Astrocyte (in vitro differentiated cells and primary cell): ENCODE data around the gene TGFB2.

Experiments used
- CTCF ChIP-seq: IDR thresholded peaks from 2 replicates; pipeline ENCODE4 v1.5.1; 2011; ENCODE audit warnings: low read depth, mild to moderate bottlenecking, inconsistent platforms, low read length, moderate library complexity; ENCODE audit not compliant: insufficient read depth
- EZH2 ChIP-seq: IDR thresholded peaks from 2 replicates; pipeline ENCODE4 v1.6.1; 2012; ENCODE audit warnings: mild to moderate bottlenecking, low read length, inconsistent platforms; ENCODE audit not compliant: insufficient read depth

GRCh38 chr1:218408942-218409341, 63.8 kb downstream of the TGFB2 start:
- TF ChIP-seq CTCF, result no peak
- no peak for TF ChIP-seq EZH2
